HepG2 (cell line): ENCODE results near the gene GNA12. TPM values are rescaled to one million over a fixed set of nuclear protein-coding genes. Genes with fewer than 3 reads are reported as not detected.

ENCODE experiments used
- CEBPZ ChIP-seq: IDR thresholded peaks from 2 replicates; pipeline ENCODE4 v1.6.1; 2012; ENCODE audit warnings: low read length, improper control_type of control experiment
- FOXA1 ChIP-seq, 2 experiments: fragments of 450-650 bp in 1 of 2; sonication (generic) in 1 of 2; formaldehyde crosslinking in 1 of 2; IDR thresholded peaks; 2 replicates each; pipeline versions ENCODE4 v1.4.0 to v1.6.1; 2016 to 2020; ENCODE audit warnings: missing genetic modification reagents in 1 of 2
- HMG20B ChIP-seq: conservative IDR thresholded peaks from 2 replicates; pipeline ENCODE4 v1.6.1; 2016; ENCODE audit warnings: missing genetic modification reagents, missing compliant biosample characterization
- KLF12 ChIP-seq: sonication (generic); formaldehyde crosslinking; IDR thresholded peaks from 2 replicates; pipeline ENCODE4 v1.4.0; 2020; ENCODE audit warnings: missing genetic modification reagents, borderline replicate concordance
- KMT2A ChIP-seq: sonication (generic); formaldehyde crosslinking; IDR thresholded peaks from 2 replicates; pipeline ENCODE4 v1.4.0; 2020; ENCODE audit warnings: missing genetic modification reagents
- MAFF ChIP-seq: IDR thresholded peaks from 2 replicates; pipeline ENCODE4 v1.6.1; 2011; ENCODE audit warnings: low read depth, low read length, improper control_type of control experiment
- MATR3 ChIP-seq: sonication (generic); formaldehyde crosslinking; IDR thresholded peaks from 2 replicates; pipeline ENCODE4 v1.4.0; 2020; ENCODE audit warnings: missing genetic modification reagents
- MIXL1 ChIP-seq: IDR thresholded peaks from 2 replicates; pipeline ENCODE4 v1.6.1; 2016
- POGK ChIP-seq: sonication (generic); formaldehyde crosslinking; conservative IDR thresholded peaks from 2 replicates; pipeline ENCODE4 v1.8.0; 2022; ENCODE audit warnings: mild to moderate bottlenecking, moderate library complexity, missing genetic modification reagents
- REL ChIP-seq: sonication (generic); formaldehyde crosslinking; conservative IDR thresholded peaks from 2 replicates; pipeline ENCODE4 v1.8.0; 2022; ENCODE audit warnings: mild to moderate bottlenecking, missing genetic modification reagents, moderate library complexity
- ZNF256 ChIP-seq: sonication (generic); formaldehyde crosslinking; conservative IDR thresholded peaks from 2 replicates; pipeline ENCODE4 v1.4.0; 2020; ENCODE audit warnings: missing genetic modification reagents
- ZNF264 ChIP-seq: sonication (generic); formaldehyde crosslinking; IDR thresholded peaks from 2 replicates; pipeline ENCODE4 v1.4.0; 2020; ENCODE audit warnings: missing genetic modification reagents
- ZNF282 ChIP-seq: fragments of 450-650 bp; IDR thresholded peaks from 2 replicates; pipeline ENCODE4 v1.6.1; 2018; ENCODE audit not compliant: partially characterized antibody
- ZNF333 ChIP-seq: sonication (generic); formaldehyde crosslinking; IDR thresholded peaks from 2 replicates; pipeline ENCODE4 v1.4.0; 2020; ENCODE audit warnings: mild to moderate bottlenecking, missing genetic modification reagents, borderline replicate concordance
- ZNF501 ChIP-seq: sonication (generic); formaldehyde crosslinking; IDR thresholded peaks from 2 replicates; pipeline ENCODE4 v1.5.1; 2020; ENCODE audit warnings: mild to moderate bottlenecking, moderate library complexity, missing genetic modification reagents
- ZNF550 ChIP-seq: sonication (generic); formaldehyde crosslinking; IDR thresholded peaks from 2 replicates; pipeline ENCODE4 v1.4.0; 2020; ENCODE audit warnings: mild to moderate bottlenecking, missing genetic modification reagents, borderline replicate concordance
- ZNF605 ChIP-seq: sonication (generic); formaldehyde crosslinking; IDR thresholded peaks from 2 replicates; pipeline ENCODE4 v1.8.0; 2022; ENCODE audit warnings: mild to moderate bottlenecking, missing genetic modification reagents
- ZSCAN12 ChIP-seq: sonication (generic); formaldehyde crosslinking; IDR thresholded peaks from 2 replicates; pipeline ENCODE4 v1.9.0; 2021; ENCODE audit warnings: mild to moderate bottlenecking, missing genetic modification reagents
- polyA plus RNA-seq, 8 experiments: library from polyadenylated mRNA; depleted of rRNA in 3 of 8; stranded (reverse) in 7 of 8; unstranded in 1 of 8; fragments of >200 nt; fragmentation: Illumina TruSeq in 4 of 8; extraction: Trizol in 4 of 8; gene quantifications; 2 replicates each; pipeline versions ENCODE4 v1.2.1 to v1.2.3, GENCODE V29; 2011 to 2016; ENCODE audit warnings: low read depth in 4 of 8, missing spikeins in 1 of 8, mixed read lengths in 1 of 8; ENCODE audit not compliant: insufficient read depth in 1 of 8
- total RNA-seq, 5 experiments: library from RNA; depleted of rRNA; stranded (reverse); fragments of >200 nt; fragmentation: Illumina TruSeq; extraction: Trizol; gene quantifications; 2 replicates each; pipeline ENCODE4 v1.2.3, GENCODE V29; 2016; ENCODE audit warnings: low read depth in 1 of 5
- TF ChIP-seq, protein P1 (sequence below): sonication (generic); formaldehyde crosslinking; IDR thresholded peaks from 2 replicates; pipeline ENCODE4 v1.4.0; 2020; ENCODE audit warnings: missing genetic modification reagents
- TF ChIP-seq, protein P2 (sequence below): sonication (generic); formaldehyde crosslinking; IDR thresholded peaks from 2 replicates; pipeline ENCODE4 v1.4.0; 2020; ENCODE audit warnings: missing genetic modification reagents
- TF ChIP-seq, protein P3 (sequence below): sonication (generic); formaldehyde crosslinking; IDR thresholded peaks from 2 replicates; pipeline ENCODE4 v1.4.0; 2020; ENCODE audit warnings: missing genetic modification reagents, borderline replicate concordance

GNA12 gene
- total and polyA plus RNA-seq, 2 of the 13 experiments (the other 11 are each of a cell fraction or from before 2014, with no cell fraction given): 16.2 to 50.9 TPM

- no peak for TF ChIP-seq MATR3 (CRISPR knock-in tag)
- TF ChIP-seq ZNF282: no peak
- TF ChIP-seq HMG20B (CRISPR knock-in tag): no peak
- TF ChIP-seq ZNF256 (CRISPR knock-in tag): no peak
- TF ChIP-seq POGK (CRISPR knock-in tag): no peak; the same call in 1 of the 2 replicates
- no peak for TF ChIP-seq ZNF550
- peak; percentile 65 for TF ChIP-seq MAFF
- 0 out of 2 replicates have a peak, but pooled peaks have one; percentile 29 for TF ChIP-seq ZNF605
- no peak for TF ChIP-seq ZSCAN12 (CRISPR knock-in tag)
- TF ChIP-seq KMT2A (CRISPR knock-in tag): peak; percentile 47; the same call in 1 of the 2 replicates
- TF ChIP-seq ZNF333 (CRISPR knock-in tag): no peak
- TF ChIP-seq, protein P1, sequence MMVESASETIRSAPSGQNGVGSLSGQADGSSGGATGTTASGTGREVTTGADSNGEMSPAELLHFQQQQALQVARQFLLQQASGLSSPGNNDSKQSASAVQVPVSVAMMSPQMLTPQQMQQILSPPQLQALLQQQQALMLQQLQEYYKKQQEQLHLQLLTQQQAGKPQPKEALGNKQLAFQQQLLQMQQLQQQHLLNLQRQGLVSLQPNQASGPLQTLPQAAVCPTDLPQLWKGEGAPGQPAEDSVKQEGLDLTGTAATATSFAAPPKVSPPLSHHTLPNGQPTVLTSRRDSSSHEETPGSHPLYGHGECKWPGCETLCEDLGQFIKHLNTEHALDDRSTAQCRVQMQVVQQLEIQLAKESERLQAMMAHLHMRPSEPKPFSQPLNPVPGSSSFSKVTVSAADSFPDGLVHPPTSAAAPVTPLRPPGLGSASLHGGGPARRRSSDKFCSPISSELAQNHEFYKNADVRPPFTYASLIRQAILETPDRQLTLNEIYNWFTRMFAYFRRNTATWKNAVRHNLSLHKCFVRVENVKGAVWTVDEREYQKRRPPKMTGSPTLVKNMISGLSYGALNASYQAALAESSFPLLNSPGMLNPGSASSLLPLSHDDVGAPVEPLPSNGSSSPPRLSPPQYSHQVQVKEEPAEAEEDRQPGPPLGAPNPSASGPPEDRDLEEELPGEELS: 0 out of 2 replicates have a peak, but pooled peaks have one; percentile 26
- no peak for TF ChIP-seq ZNF264 (CRISPR knock-in tag)
- TF ChIP-seq, protein P2, sequence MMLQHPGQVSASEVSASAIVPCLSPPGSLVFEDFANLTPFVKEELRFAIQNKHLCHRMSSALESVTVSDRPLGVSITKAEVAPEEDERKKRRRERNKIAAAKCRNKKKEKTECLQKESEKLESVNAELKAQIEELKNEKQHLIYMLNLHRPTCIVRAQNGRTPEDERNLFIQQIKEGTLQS (CRISPR knock-in tag): no peak
- 0 out of 2 replicates have a peak, but pooled peaks have one; percentile 48 for TF ChIP-seq ZNF501 (CRISPR knock-in tag)
- TF ChIP-seq, protein P3, sequence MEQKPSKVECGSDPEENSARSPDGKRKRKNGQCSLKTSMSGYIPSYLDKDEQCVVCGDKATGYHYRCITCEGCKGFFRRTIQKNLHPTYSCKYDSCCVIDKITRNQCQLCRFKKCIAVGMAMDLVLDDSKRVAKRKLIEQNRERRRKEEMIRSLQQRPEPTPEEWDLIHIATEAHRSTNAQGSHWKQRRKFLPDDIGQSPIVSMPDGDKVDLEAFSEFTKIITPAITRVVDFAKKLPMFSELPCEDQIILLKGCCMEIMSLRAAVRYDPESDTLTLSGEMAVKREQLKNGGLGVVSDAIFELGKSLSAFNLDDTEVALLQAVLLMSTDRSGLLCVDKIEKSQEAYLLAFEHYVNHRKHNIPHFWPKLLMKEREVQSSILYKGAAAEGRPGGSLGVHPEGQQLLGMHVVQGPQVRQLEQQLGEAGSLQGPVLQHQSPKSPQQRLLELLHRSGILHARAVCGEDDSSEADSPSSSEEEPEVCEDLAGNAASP (CRISPR knock-in tag): no peak
- TF ChIP-seq MIXL1 (CRISPR knock-in tag): peak; percentile 21; the same call in 1 of the 2 replicates
- TF ChIP-seq CEBPZ: no peak
- no peak for TF ChIP-seq FOXA1 (IDR thresholded peaks at IDR 0.05)
- TF ChIP-seq FOXA1 (CRISPR knock-in tag; IDR thresholded peaks at IDR 0.05): 0 out of 2 replicates have a peak, but pooled peaks have one; percentile 6
- TF ChIP-seq REL: no peak
- no peak for TF ChIP-seq KLF12
Observed at GRCh38 chr7:2844153-2845033, at the start of gene GNA12 (continued).
